ENCODE results near the gene MFAP4.

GRCh38 chr17:19359856-19360255 lies 27.1 kb downstream of the MFAP4 start:
- TF ChIP-seq CTCF (IDR thresholded peaks at IDR 0.05; ENCODE audit: insufficient read depth, low read depth, low read length) (no peak), EZH2 (IDR thresholded peaks at IDR 0.05; ENCODE audit: insufficient read depth, low read length) (no peak)

Data from astrocyte (in vitro differentiated cells and primary cell).